Esophagus (tissue), 2 donors: Measurements from ENCODE around the gene ESYT1. TPM values are rescaled to one million over a fixed set of nuclear protein-coding genes. Genes with fewer than 3 reads are reported as not detected.
A peak's percentile ranks its signal among the peaks of the same experiment; 100 is the strongest.

ENCODE experiments used
- H3K27ac ChIP-seq, 2 donors: one replicate each; pipeline ENCODE4 v1.5.1; 2013; ENCODE audit warnings: low read depth in 2 of 2, mild to moderate bottlenecking in 2 of 2, inconsistent platforms in 1 of 2, low read length in 1 of 2, moderate library complexity in 1 of 2
- H3K27me3 ChIP-seq, 2 donors: one replicate each; pipeline ENCODE4 v1.6.1; 2013; ENCODE audit warnings: low read length in 2 of 2, control low read depth in 1 of 2, mild to moderate bottlenecking in 1 of 2; ENCODE audit not compliant: insufficient read depth in 2 of 2, control insufficient read depth in 1 of 2
- H3K36me3 ChIP-seq, 2 donors: one replicate each; pipeline ENCODE4 v1.6.1; 2013; ENCODE audit warnings: low read length in 1 of 2; ENCODE audit not compliant: control insufficient read depth in 2 of 2, insufficient read depth in 2 of 2
- H3K4me1 ChIP-seq, 2 donors: one replicate each; pipeline ENCODE4 v1.6.1; 2013; ENCODE audit warnings: low read length in 1 of 2; ENCODE audit not compliant: control insufficient read depth in 2 of 2, insufficient read depth in 2 of 2
- H3K4me3 ChIP-seq, 2 donors: one replicate each; pipeline ENCODE4 v1.5.1; 2013; ENCODE audit warnings: low read length in 2 of 2, mild to moderate bottlenecking in 2 of 2, low read depth in 1 of 2, moderate library complexity in 1 of 2
- H3K9me3 ChIP-seq, 2 donors: one replicate each; pipeline ENCODE4 v1.6.1; 2013; ENCODE audit warnings: mild to moderate bottlenecking in 2 of 2, low read depth in 1 of 2, low read length in 1 of 2, moderate library complexity in 1 of 2; ENCODE audit not compliant: control insufficient read depth in 2 of 2, insufficient read depth in 1 of 2
- WGBS, 2 donors: extraction: QIAGEN DNeasy Blood & Tissue Kit; methylation state at CpG; one replicate each; pipeline ENCODE4 v1.1.7; 2013; 5-methylcytosine and 5-hydroxymethylcytosine counted together
- polyA plus RNA-seq, 2 donors: library from polyadenylated mRNA; stranded (reverse); fragments of 200-250 nt; gene quantifications; one replicate each; pipeline ENCODE4 v1.2.3, GENCODE V29; 2013
- donor health status: healthy with polysubstance abuse.
- donor health status: Bipolar disorder and iron deficiency.

Gene ESYT1
- polyA plus RNA-seq, 2 donors = 15.6 to 36.6 TPM

DNA sequence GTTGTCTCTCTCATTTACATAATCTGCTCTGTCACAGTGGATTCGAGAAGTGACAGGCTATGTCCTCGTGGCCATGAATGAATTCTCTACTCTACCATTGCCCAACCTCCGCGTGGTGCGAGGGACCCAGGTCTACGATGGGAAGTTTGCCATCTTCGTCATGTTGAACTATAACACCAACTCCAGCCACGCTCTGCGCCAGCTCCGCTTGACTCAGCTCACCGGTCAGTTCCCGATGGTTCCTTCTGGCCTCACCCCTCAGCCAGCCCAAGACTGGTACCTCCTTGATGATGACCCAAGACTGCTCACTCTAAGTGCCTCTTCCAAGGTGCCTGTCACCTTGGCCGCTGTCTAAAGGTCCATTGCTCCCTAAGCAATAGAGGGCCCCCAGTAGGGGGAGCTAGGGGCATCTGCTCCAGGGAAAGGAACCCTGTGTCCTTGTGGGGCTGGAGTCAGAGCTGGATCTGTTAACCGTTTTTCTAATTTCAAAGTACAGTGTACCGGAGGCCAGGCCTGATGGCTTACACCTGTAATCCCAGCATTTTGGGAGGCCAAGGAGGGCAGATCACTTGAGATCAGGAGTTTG is 43.0 kb upstream of the ESYT1 start:
- H3K4me1 ChIP-seq = peaks cover 6 to 11% of the 10 kb centered on the region in 2 donors
- H3K27ac ChIP-seq = peak overlapping the region in 1 of 2 donors; percentile 17
- no peaks in the 10 kb centered on the region for H3K27me3 ChIP-seq
- 85 to 89% methylated on average over 15 of the region's 15 CpGs for WGBS, 2 donors
- H3K9me3 ChIP-seq = no peaks in the 10 kb centered on the region
- H3K36me3 ChIP-seq = peaks cover 7 to 8% of the 10 kb centered on the region in 2 donors
- no peak overlapping the region for H3K4me3 ChIP-seq

DNA sequence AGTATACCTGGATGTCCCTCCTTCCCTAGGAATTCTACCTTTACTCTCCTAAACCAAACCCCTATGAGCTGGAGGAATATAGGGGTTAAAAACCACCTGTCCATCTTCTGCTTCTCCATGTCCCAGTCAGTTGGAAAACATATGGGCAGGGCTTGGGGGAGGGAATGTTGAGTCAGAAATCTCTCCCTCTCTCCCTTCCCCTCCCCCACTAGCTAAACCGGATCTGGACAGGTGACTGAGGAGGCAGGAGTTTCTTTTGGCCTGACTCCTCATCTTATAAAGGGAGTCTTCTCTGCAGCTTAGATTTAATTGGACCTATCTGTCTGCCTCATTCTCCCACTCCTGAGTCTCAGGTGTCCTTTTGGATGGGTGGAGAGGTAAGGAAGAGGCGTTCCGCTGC is 42.0 kb upstream of the ESYT1 start:
- Histone ChIP-seq H3K4me1 (peaks cover 6 to 7% of the 10 kb centered on the region in 2 donors), H3K27me3 (no peaks in the 10 kb centered on the region), H3K4me3 (no peak overlapping the region), H3K9me3 (no peaks in the 10 kb centered on the region), H3K36me3 (peaks cover 7 to 8% of the 10 kb centered on the region in 2 donors), H3K27ac (peak overlapping the region; percentile 70 to 85)
- 73 to 75% methylated on average over 3 of the region's 3 CpGs for WGBS, 2 donors

DNA sequence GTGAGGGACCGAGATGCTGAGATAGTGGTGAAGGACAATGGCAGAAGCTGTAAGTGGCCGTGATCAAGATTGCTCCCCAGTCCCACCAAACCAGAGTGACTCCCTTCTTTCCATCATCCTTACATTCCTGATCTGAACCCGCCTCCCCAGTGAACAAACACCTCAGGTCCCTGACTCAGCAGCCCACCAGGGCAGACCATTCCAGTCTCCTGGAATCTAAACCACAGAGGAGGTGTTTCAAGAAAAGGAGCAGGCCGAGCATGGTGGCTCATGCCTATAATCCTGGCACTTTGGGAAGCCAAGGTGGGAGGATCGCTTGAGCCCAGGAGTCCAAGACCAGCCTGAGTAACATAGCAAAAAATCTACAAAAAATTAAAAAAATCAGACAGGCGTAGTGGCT is 41.5 kb upstream of the ESYT1 start:
- 78 to 83% methylated on average over 6 of the region's 6 CpGs for WGBS, 2 donors
- H3K4me3 ChIP-seq = no peak overlapping the region
- H3K4me1 ChIP-seq = peaks cover 6 to 7% of the 10 kb centered on the region in 2 donors
- H3K9me3 ChIP-seq = no peaks in the 10 kb centered on the region
- peaks cover 7 to 10% of the 10 kb centered on the region in 2 donors for H3K36me3 ChIP-seq
- peak overlapping the region; percentile 70 to 85 for H3K27ac ChIP-seq
- no peaks in the 10 kb centered on the region for H3K27me3 ChIP-seq

DNA sequence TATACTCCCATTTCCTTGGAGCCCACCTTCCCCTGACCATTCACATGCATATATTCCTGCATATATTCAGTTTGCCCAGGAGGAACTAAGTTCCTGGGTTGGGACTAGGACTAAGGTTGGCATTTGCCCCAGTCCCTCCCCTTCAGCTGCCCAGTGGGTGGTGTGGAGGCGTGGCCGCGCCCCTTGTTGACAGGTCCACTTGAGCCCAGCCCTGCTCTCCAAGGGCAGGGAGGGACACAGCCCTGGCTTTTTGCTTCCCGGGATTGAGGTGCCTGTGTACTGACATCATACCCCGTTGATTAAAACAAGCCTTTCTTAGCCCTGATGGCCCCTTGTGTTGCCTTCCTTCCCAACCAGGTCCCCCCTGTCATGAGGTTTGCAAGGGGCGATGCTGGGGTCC is 40.8 kb upstream of the ESYT1 start:
- H3K36me3 ChIP-seq = peaks cover 7 to 10% of the 10 kb centered on the region in 2 donors

DNA sequence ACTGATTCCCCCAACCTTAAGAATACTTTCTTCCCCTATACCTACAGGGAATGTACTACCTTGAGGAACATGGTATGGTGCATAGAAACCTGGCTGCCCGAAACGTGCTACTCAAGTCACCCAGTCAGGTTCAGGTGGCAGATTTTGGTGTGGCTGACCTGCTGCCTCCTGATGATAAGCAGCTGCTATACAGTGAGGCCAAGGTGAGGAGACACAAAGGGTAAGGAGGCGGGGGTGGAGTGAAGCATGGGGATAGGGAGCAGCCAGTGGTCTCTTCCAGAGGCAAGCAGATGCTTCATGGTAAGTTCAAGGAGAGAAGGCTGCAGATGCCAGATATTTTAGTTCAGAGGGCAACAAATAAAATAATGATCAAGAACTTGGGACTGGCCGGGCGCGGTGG is 30.3 kb upstream of the ESYT1 start:
- WGBS, 2 donors = 89 to 91% methylated on average over 6 of the region's 6 CpGs
- H3K36me3 ChIP-seq = peaks cover 3 to 27% of the 10 kb centered on the region in 2 donors

More for the DNA sequence above, 40.8 kb upstream of the ESYT1 start:
- H3K27me3 ChIP-seq = no peaks in the 10 kb centered on the region
- peaks cover 3 to 6% of the 10 kb centered on the region in 2 donors for H3K4me1 ChIP-seq
- 64 to 76% methylated on average over 6 of the region's 6 CpGs for WGBS, 2 donors
- no peaks in the 10 kb centered on the region for H3K9me3 ChIP-seq
- no peak overlapping the region for H3K4me3 ChIP-seq
- H3K27ac ChIP-seq = peak overlapping the region; percentile 47 to 70

DNA sequence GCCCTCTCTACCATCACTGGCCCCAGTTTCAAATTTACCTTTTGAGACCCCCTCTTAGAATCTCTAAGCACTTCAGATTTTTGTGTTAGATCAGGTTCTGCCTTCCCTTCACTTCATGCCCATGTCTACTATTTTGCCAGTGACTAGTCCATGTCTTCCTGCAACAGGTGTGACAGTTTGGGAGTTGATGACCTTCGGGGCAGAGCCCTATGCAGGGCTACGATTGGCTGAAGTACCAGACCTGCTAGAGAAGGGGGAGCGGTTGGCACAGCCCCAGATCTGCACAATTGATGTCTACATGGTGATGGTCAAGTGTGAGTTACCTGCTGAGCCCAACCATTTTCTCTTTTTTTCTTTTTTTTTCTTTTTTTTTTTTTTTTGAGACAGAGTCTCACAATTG is 29.5 kb upstream of the ESYT1 start:
- WGBS, 2 donors = 79 to 88% methylated on average over 3 of the region's 3 CpGs
- Histone ChIP-seq H3K9me3 (no peaks in the 10 kb centered on the region), H3K4me3 (no peak overlapping the region), H3K27ac (no peak overlapping the region), H3K36me3 (peaks cover 0 to 22% of the 10 kb centered on the region in 2 donors), H3K27me3 (no peaks in the 10 kb centered on the region), H3K4me1 (peaks cover 3 to 4% of the 10 kb centered on the region in 2 donors)

More for the DNA sequence above, 30.3 kb upstream of the ESYT1 start:
- Histone ChIP-seq H3K9me3 (no peaks in the 10 kb centered on the region), H3K4me1 (peaks cover 3 to 4% of the 10 kb centered on the region in 2 donors), H3K27ac (no peak overlapping the region), H3K27me3 (no peaks in the 10 kb centered on the region), H3K4me3 (no peak overlapping the region)

DNA sequence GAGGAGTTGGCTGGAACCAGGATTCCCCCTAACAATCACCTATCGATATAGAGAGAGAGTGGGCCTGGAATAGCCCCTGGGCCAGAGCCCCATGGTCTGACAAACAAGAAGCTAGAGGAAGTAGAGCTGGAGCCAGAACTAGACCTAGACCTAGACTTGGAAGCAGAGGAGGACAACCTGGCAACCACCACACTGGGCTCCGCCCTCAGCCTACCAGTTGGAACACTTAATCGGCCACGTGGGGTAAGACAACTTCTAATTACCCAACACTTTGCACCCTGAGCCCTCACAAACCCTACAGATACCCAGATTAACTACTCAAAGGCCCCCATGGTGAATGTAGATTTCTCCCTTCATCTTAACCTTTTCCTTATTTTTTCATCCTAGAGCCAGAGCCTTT is 28.3 kb upstream of the ESYT1 start:
- Histone ChIP-seq H3K4me3 (no peak overlapping the region), H3K4me1 (peaks cover 3 to 4% of the 10 kb centered on the region in 2 donors), H3K27me3 (no peaks in the 10 kb centered on the region), H3K36me3 (peaks cover 0 to 17% of the 10 kb centered on the region in 2 donors), H3K9me3 (no peaks in the 10 kb centered on the region), H3K27ac (peak overlapping the region in 1 of 2 donors; percentile 57)
- WGBS, 2 donors = 74 to 77% methylated on average over 4 of the region's 4 CpGs

DNA sequence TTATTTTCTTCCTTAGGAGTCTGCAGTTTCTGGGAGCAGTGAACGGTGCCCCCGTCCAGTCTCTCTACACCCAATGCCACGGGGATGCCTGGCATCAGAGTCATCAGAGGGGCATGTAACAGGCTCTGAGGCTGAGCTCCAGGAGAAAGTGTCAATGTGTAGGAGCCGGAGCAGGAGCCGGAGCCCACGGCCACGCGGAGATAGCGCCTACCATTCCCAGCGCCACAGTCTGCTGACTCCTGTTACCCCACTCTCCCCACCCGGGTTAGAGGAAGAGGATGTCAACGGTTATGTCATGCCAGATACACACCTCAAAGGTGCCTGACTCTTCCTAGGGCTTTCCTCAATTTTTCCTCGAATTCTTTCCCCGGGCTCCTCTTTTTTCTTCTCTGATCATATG is 27.0 kb upstream of the ESYT1 start:
- Histone ChIP-seq H3K4me3 (no peak overlapping the region), H3K36me3 (peaks cover 0 to 14% of the 10 kb centered on the region in 2 donors), H3K27me3 (no peaks in the 10 kb centered on the region), H3K27ac (no peak overlapping the region), H3K9me3 (no peaks in the 10 kb centered on the region), H3K4me1 (peaks cover 3 to 4% of the 10 kb centered on the region in 2 donors)
- WGBS, 2 donors = 88% methylated on average over 14 of the region's 14 CpGs

DNA sequence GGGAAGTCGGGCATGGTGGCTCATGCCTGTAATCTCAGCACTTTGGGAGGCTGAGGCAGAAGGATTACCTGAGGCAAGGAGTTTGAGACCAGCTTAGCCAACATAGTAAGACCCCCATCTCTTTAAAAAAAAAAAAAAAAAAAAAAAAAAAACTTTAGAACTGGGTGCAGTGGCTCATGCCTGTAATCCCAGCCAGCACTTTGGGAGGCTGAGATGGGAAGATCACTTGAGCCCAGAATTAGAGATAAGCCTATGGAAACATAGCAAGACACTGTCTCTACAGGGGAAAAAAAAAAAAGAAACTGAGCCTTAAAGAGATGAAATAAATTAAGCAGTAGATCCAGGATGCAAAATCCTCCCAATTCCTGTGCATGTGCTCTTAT is 25.4 kb upstream of the ESYT1 start:
- Histone ChIP-seq H3K27ac (peak overlapping the region in 1 of 2 donors; percentile 86), H3K4me3 (no peak overlapping the region), H3K9me3 (no peaks in the 10 kb centered on the region), H3K36me3 (peaks cover 0 to 11% of the 10 kb centered on the region in 2 donors), H3K4me1 (peaks cover 3 to 4% of the 10 kb centered on the region in 2 donors), H3K27me3 (no peaks in the 10 kb centered on the region)
- 69% methylated on average over 1 of the region's 1 CpG for WGBS, 2 donors
